GM21515 (cell line): ENCODE data around the gene MLLT3.
A peak's percentile ranks its signal among the peaks of the same experiment; 100 is the strongest.

Experiments used
- ATAC-seq: cut with Tn5 transposase; IDR thresholded peaks from one replicate; pipeline ENCODE4 v1.9.1; 2021; ENCODE audit not compliant: unreplicated experiment

The MLLT3 gene

DNA sequence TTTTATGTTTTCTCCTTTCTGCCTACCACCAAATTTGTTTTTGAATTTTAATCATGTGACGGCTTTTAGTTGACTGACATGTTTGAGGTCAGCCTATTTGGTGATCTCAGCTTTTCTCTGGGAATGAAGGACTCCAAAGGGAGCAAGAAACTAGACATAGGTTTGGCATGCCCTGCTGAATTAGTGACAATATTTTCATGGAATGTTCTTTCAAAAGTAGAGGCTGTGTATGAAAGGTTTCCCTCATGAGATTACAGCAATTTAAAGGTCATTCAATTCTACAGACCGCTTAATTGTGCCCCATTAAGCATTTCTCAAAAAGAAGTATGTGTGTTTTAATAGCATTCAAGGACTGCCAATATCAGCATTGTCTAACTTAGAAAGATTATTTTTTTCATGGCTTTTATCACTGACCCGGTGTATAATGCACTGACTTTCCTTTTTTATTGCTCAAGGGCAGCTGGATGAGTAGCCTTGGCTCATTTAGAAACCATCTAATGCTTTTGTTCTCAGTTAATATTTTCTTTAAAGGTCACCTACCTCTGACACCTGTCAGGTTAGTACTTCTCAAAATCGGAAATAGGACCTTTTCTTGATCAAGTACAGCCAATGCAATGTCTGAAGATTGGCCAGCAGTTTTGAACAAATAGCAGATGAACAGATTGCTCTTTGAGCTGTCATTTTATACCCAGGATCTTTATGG, 8.1 kb upstream of the MLLT3 start:
- no peak for ATAC-seq

DNA sequence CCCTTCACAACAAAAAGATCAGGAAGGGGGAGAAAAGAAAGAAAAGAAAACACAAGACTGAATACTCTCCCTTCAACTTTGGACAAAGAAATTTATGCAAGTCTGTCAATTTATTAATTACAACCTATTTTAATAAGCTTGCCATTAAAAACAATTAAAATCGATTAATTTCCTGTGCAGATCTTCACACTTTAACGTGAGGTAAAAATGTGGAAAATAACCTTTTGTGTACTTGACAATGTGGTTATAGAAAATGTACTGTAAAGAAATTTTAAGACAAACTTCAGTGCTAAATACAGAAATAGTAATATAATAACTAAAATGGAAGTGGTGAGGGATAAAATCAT, 2.7 kb upstream of the MLLT3 start:
- no peak for ATAC-seq

DNA sequence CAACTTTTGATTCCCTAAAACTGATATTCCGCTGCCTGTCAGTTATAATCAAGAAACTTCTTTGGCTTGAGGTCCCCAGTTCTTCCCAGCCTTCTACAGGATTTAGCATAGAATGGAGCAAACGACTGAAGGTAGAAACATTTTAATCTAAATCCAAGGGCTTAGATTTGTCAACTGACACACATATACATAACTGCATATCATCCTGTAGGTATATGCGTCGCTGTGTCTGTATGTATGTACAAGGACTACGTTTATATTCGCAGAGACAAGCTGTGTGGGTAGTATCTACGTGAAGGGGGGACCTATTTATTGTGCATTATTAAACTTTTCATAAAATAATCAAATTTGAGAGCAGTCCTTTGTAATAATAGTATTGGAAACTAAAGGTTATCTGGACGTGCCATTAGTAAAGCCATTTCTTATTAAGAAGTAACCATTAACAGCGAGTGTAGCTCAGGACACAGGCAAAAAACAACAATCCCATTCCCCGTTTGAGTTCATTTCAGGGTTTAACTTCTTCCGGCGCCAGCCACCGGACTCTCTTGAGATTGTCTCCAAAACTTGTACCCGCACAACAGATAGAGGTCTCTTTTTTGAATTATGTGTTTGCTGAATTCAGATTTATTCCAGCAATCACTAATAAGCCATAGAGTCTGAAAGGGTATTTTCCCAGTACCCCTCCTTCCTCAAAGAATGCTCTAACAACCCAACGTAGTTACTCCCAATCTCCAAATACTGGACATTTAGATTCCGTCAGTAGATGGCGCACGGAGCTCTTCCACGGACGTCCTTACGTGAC, 2.1 kb upstream of the MLLT3 start:
- ATAC-seq: peak; percentile 22

DNA sequence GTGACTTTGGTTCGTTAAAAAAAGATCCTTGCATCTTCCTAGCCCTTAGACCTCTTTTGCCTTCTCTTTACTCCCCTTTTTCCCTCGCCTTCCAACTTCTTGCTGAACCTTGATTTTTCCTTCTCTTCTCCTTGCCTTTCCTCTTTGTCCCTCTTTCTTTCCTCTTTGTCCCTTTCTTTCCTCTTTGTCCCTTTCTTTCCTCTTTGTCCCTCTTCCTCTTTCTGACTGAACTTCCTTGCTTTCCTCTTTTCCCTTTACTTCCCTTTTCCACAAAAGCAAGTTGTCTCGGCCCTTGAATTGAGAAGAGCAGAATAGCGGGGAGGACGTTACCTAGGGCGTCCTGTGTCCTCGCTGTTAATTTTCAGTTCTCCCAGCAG, 1.4 kb upstream of the MLLT3 start:
- ATAC-seq: no peak

DNA sequence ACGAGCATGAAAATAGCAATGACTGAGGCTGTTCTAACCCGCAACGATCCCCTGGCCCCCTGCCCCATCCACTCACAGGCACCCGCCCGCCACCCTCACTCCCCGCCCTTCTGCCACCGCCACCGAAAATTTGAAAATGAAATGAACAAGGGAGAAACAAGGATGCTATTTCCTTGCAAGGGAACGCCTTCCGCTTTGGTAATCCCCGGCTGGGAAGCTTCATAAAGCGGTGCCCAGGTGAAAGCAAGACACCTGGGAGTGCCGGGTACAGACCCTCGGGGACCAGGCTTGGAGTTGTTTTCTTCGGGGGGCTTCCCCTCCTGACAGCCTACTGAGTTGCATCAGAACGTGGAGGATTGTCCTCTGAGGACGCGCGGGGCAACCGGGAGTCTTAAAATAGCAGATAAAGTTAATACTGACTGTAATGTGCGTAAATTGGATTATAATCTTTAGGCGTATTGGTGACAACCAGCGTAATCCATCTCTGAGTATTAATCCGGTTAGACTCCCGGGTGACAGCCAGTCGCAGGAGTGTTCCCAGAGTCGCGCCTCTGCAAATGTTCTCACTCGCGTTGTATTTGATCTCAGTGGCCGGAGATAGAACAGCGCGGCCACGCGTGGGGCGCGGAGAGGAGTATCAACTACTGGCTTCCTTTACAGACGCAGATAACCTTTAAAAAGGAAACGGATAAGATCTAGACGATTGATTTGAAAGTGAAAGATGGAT, 885 bp upstream of the MLLT3 start:
- ATAC-seq: no peak

DNA sequence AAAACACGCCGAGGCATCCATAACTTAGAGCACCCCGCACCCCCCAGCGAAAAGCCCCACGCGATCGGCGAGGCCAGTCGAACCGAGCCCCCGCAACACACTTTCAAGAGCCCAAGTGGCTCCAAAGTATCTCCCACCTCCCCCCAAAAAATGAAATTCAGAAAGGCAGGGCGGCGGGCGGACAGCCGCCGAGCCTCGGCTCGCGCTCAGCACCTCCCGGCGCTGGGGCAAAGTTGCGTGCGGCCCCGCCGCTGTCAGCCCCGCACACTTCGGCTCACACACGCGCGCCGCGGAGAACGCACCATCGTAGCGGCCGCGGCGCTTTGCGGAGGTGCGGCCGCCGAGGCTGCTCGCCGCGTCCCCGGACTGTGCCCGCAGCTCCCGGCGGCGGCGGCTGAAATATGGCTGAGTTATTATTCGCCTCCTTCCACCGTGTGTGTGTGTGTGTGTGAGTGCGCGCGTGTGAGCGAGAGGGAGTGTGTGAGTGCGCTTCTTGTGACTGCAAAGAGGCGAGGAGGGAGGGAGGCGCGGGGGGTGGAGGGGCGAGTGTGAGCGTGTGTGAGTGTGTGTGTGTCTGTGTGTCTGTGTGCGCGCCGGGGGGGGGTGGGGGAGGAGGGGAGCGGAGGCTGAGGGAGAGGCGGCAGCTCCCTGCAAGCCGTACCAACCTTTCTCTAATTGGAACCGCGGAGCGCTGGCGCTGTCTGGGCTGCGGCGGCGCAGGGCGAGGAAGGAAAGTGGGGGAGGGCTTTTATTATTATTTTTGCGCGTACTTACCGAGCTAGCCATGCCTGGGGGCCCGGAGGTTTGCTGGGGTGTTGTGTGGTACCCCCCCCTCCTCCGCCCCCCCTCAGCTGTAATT, 599 bp downstream of the MLLT3 start:
- ATAC-seq: peak; percentile 12

DNA sequence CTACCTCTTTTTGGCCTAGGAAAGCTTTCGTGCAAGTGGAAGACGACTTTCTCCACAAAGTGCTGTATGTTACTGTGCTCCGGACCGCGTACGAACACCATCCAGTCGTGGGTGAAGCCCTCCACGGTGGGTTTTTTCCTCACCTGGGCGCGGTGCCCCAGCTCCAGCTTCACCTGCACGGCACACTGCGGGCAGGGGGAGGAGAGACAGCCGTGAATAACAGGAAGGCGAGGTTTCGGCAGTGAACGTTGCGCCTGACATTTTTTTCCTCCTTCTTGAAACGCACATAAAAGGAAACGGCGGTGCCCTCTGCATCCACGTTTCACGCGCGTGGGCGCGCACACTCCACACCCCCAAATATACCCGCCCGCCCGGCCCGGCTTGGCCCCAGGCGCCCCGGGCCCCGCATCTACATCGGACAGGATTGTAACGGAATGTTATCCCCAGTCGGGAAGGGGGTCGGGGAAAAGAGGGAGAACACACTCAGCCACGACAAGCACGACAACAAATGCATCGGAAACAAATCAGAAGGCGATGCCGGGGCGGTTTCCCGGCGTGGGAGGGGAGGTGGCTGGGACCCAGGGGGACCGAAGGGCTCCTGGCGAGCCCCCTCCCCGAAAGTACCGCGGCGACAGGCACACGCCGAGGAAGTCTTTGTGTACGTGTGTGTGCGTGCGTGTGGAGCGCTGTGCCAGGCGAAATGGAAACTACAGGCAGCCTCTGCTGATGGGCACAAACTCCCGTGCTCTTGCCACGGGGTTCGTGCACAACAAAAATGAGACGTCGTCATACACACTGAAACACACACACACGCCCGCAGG, 1.4 kb downstream of the MLLT3 start:
- ATAC-seq: no peak

DNA sequence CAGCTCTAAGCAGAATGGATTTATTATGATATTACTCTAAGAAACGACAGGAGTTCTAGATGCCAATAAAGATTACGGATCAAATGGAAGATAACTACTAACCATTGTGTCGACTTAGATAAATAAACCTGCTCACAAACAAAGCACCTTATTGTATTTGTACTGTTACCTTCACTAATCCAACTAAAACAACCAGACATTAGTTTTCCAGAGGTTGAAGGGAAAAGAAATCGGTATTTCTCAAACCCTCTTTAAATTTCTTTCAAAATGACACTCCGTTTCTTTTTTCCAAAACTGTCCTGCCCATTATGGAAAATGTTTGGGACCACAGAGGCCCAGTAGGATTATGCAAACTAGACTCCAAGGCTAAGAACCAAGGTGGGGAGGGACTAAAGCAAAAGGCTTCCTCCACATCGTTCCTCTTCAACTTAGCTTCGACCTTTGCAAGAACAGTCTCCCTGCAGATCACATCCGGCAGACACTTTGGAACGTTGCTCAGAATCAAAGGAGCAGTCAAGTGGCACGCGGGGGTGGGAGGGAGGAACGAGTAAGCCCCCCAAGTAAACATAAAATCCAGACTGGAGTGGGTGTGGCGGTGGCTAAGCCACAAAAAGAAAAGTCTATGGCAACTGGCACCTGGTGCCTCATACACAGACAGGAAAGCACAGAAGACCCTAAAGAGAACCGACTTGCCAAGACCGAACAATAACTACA, 2.7 kb downstream of the MLLT3 start:
- ATAC-seq: no peak

DNA sequence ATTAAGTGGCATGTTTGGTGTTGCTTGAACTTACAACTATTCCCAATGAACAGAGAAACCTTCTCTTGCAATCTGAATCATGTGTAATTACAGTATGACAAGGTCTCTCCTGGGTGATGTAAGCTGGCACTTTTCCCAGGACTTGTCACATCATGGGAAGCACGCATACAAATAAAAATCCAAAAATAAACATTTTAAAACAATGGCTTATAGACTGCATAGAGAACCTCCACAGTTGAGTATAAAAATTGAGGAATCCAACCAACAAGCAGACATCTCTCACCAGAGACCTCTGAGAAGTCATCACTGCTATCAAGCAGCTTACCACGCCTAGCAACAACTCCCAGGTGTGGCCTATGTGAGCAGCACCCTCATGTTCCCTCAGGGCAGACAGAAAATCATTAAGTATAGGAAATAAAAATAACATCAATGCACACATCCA, 3.9 kb downstream of the MLLT3 start:
- ATAC-seq: no peak

DNA sequence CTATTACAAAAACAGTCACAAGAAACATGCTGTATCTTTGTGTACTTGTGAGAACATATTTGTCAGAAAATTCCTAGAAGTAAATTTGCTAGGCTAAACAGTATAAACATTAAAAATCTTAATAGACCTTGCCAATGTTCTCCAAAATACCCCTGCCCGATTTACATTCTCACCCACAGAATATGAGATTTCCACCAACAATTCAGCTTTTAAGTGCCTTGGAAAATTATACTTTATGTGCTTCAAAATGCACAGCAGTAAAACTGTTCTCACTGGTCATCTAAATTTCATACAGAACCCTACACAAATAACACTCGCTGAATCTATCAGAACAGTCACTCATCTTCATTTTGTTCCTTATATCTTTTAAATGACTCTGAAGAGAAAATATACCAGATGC, 5.5 kb downstream of the MLLT3 start:
- no peak for ATAC-seq

DNA sequence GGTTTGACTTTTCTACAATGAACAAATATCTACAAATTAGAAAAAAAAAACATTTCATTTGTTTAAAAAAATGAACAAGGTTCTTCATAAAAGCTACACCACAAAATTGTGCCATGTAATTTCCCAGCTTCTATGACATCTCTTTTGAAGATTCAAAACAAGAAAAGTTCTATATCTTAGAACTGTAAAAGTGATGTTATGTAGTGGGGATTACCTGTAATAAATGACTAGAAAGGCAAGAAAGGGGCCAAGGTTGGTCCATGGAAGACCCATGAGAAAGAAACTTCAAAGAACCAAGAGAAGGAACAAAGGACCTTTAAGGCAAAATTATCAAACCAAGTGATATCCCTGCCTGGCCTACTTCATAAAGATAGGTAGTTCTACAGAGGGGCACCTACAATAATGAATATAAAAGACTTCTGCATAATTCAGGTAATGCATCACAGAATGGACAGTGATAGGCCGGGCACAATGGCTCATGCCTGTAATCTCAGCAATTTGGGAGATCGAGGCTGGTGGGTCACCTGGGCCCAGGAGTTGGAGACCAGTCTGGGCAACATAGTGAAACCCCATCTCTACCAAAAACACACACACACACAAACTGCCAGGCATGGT, 7.6 kb downstream of the MLLT3 start:
- ATAC-seq: no peak

DNA sequence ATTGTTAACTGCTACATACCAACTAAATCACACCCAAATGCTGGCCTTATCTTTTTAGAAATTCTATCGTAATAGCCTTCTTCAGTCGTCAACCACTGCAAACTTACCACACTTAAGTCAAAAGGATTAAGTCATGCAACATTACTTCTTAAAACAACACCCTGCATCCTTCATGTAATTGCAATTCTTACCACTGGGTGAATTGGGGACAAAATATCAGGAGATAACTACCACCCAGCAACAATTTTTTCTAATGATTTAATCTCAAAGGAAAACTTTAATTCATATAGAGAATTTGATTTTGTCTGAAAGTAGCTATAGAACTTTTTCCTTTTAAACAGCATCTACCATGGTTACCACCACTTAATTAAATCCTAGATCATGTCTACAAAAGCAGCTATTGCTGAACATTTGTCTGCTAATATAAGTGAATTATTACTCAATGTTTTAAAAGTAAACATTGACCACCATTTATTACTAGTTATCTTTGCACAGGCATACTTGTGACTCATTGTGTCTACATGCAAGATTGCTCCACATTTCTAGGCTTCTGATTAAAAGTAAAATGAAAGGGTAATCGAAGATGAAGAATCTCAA, 10.5 kb downstream of the MLLT3 start:
- ATAC-seq: no peak

DNA sequence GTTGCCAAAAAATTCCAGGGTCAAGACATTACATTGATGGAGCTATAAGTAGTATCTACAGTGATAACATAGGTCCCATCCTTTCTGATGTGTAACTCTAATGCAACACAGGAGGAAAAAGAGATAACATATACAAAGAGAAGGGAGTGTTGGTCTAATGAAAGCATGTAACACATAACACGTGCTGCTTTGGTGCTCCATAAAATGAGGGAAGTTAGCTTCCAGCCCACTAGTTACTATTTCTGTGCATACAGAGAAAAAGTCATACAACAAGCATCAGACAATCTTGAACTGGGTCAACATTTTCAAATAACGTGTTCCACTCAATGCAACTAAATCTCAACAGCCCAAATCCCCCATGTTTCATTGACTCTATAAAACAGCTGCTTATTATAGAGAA, 11.7 kb downstream of the MLLT3 start:
- no peak for ATAC-seq

DNA sequence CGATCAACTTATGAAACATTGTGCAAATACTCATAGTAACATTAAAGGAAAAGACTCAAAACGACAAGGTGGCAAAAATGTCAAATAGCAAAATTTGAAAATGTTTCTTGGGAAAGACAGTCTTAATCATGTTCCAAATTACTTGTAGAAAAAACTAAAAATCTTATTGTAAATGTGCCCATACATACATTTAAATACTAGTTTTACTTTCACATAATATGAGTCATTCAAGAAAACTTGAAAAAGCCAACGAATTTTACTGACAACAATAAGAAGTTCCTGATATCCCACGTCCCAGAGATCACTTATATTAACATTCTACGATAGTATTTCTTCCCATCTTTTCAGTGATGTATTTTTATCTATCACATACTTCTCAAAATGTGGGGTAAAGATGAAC, 13.7 kb downstream of the MLLT3 start:
- ATAC-seq: no peak

DNA sequence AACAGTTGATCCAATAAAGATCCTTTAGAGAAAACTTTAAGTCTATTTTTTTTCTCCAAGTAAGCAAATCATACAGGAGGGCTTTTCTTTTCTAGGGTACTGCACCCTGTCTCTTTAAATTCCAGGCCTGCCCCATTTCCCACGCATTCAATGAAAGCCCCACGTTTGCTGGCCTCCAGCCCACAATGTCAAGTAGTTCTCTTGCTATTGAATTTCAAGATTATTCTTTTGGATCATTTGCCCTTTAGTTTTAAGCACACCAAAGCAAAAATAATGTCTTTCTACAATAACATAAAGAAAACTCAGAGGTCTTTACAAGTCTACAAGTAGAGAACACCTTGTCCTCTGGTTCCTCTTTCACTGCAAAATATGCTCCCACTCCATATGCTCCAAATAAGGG, 15.6 kb downstream of the MLLT3 start:
- ATAC-seq: no peak

DNA sequence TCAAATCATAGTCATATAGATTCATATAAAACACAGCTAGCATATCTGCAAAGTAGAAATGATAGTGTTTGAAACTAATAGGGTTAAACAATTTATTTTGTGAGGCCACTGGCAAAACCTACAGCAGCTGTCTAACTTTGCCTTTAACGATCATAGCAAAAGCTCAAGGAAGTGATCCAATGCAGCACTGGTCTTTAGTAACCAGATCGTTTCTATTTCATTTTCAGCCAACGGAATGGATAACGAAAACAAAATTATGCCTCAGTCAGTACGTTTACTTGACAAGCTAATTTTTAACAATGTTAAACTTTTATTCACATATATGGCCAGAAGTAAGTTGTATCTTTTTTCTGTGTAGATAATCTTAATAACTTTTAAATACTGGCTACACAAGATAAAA, 17.7 kb downstream of the MLLT3 start:
- ATAC-seq: peak; percentile 71

DNA sequence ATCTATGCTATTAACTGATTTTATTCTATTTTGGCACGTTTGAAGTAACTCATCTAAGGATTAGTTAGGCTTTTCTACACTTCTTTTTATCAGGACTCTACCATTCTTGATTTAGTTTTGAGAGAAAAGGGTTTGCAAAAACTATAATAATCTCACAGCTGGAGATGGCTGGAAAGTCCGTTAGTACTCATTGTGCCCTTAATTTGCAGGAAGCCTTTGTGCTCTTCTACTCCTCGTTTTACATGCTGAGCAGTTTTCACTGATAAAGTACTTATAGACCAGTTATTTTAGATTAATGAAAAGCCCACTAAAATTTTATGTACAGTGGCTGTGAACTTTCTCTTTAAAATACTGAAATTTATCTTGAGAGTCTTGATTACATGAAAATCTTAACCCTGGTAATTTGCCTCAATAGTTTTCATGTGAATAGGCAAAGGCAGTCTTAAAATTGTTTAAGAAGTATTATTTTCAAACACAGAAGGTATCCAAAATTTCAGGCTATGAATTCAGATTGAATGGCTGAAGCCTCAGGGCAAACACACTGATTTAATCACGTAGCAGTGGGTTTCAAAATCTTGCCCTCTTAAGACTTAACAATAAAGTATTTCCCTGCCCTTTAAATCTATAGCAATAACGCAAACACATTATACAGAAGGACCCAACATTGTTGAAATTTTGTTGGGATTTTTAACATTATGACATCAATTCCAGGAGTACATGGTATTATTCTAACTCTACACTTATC, 18.6 kb downstream of the MLLT3 start:
- ATAC-seq: no peak

DNA sequence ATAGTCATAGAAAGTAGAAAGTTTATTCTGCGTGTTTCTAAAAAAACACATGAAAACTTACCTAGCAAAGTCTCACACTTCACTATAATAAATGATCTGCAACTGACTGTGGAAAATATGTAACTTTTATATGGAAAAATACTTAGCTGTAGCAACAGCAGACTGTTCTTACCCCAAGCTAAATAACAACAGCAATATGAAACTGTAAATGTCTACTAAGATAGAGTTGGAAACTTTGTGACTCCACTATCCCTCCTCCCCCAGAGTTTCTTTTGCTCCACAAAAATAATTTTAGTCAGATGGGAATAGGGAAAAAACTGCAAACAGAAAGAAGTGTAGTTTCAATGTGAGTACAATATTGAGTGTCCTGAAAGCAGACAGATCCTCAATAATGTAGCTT, 21.0 kb downstream of the MLLT3 start:
- ATAC-seq: no peak
